Osteocyte (in vitro differentiated cells): ENCODE results near the gene SLC6A17. TPM values are rescaled to one million over a fixed set of nuclear protein-coding genes. Genes with fewer than 3 reads are reported as not detected.
A peak's percentile ranks its signal among the peaks of the same experiment; 100 is the strongest.

Experiments used
- DNase-seq: peaks from one replicate; pipeline ENCODE4 v3.0.0; 2021; ENCODE audit warnings: mixed read lengths; ENCODE audit not compliant: unreplicated experiment; ENCODE audit errors: extremely low spot score
- H3K27ac Mint-ChIP-seq: one replicate; pipeline ENCODE4 v1.8.0; 2021; ENCODE audit warnings: mild to moderate bottlenecking, mixed read lengths; ENCODE audit not compliant: unreplicated experiment
- H3K27me3 Mint-ChIP-seq: one replicate; pipeline ENCODE4 v1.8.0; 2021; ENCODE audit warnings: mixed read lengths; ENCODE audit not compliant: unreplicated experiment
- H3K36me3 Mint-ChIP-seq: one replicate; pipeline ENCODE4 v1.8.0; 2021; ENCODE audit warnings: mixed read lengths; ENCODE audit not compliant: unreplicated experiment
- H3K4me1 Mint-ChIP-seq: one replicate; pipeline ENCODE4 v1.8.0; 2021; ENCODE audit warnings: mixed read lengths; ENCODE audit not compliant: unreplicated experiment
- H3K4me3 Mint-ChIP-seq: one replicate; pipeline ENCODE4 v1.8.0; 2021; ENCODE audit warnings: mild to moderate bottlenecking, moderate library complexity, mixed read lengths; ENCODE audit not compliant: unreplicated experiment
- H3K9me3 Mint-ChIP-seq: one replicate; pipeline ENCODE4 v1.8.0; 2021; ENCODE audit warnings: mixed read lengths; ENCODE audit not compliant: unreplicated experiment
- total RNA-seq: library from RNA; stranded (reverse); gene quantifications from 2 replicates; pipeline ENCODE4 v1.2.1, GENCODE V29; 2021
- TF ChIP-seq, protein P1 (sequence below): fragments of 200-600 bp; sonication (generic); IDR thresholded peaks from 2 replicates; pipeline ENCODE4 v1.5.0; 2021; ENCODE audit warnings: antibody characterized with exemption, mild to moderate bottlenecking, moderate library complexity

The SLC6A17 gene
- total RNA-seq, 1 donor from 2014 or later = 1.6 TPM

DNA sequence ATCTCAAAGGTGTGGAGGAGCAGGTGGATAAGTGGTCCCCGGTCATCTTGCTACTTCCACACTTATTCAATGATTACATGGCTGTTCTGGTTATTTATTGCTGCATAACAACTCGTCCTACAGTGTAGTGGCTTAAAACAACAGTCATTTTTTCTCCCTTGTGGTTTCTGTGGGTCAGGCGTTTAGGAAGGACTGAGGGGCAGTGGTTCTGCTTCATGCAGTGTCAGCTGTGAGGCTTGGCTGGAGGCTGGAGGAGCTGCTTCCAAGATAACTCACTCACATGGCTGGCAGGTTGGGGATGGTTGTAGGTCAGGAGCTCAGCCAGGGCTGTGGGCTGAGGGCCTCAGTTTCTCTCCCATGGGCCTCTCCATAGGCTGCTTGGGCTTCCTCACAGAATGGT, 5.9 kb upstream of the SLC6A17 start:
- H3K4me3 Mint-ChIP-seq = no peak overlapping the region
- no peak for DNase-seq
- TF ChIP-seq, protein P1, sequence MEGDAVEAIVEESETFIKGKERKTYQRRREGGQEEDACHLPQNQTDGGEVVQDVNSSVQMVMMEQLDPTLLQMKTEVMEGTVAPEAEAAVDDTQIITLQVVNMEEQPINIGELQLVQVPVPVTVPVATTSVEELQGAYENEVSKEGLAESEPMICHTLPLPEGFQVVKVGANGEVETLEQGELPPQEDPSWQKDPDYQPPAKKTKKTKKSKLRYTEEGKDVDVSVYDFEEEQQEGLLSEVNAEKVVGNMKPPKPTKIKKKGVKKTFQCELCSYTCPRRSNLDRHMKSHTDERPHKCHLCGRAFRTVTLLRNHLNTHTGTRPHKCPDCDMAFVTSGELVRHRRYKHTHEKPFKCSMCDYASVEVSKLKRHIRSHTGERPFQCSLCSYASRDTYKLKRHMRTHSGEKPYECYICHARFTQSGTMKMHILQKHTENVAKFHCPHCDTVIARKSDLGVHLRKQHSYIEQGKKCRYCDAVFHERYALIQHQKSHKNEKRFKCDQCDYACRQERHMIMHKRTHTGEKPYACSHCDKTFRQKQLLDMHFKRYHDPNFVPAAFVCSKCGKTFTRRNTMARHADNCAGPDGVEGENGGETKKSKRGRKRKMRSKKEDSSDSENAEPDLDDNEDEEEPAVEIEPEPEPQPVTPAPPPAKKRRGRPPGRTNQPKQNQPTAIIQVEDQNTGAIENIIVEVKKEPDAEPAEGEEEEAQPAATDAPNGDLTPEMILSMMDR = no peak
- H3K4me1 Mint-ChIP-seq = peaks cover 1% of the 10 kb centered on the region
- H3K36me3 Mint-ChIP-seq = no peaks in the 10 kb centered on the region
- no peaks in the 10 kb centered on the region for H3K9me3 Mint-ChIP-seq
- peaks cover 46% of the 10 kb centered on the region for H3K27me3 Mint-ChIP-seq
- no peak overlapping the region for H3K27ac Mint-ChIP-seq

DNA sequence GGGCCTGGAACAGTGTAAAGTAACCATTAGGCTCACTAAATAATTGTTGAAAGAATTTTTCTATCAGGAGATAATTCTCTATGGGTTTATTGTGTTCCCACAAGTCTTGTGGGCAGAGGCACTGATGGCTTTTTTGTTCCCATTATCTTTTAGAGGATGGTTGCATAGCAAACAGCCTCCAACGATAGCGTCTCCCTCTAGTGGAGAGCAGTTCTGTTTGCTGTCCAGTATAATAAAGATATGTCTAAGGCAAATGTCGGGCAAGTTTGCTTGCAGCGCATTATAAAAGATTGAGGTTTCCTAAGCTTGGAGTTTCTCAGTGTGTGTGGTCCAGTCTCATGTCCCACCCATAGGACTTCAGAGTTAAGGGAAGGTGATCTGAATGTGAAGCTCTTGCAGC, 1.3 kb upstream of the SLC6A17 start:
- Mint-ChIP-seq H3K9me3 (no peaks in the 10 kb centered on the region), H3K4me3 (no peak overlapping the region), H3K36me3 (no peaks in the 10 kb centered on the region)

DNA sequence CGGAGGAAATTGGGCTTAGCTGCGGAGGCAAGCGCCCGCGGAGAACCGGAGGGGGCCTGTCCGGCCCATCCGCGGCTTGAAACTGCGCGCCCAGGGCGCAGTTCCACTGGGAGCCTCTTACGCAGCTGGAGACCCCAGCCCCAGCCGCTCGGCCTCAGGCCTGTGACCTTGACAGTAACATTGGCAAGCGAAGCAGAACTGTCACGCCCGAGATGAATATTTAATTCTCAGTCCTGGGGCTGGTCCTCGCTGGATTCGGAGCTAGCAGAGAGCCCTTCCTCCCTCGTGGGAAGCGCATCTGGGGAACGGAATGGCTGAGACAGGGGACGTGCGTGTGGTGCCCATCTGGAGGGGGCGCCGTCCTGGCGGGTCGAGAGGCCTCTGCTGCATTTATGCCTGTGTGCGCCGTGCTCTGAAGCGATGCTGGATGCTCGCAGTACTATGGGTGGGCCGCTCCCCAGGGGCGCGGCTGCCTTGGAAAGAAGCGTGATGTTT, 928 bp downstream of the SLC6A17 start:
- no peak for DNase-seq
- Mint-ChIP-seq H3K27ac (no peak overlapping the region), H3K9me3 (no peaks in the 10 kb centered on the region), H3K36me3 (no peaks in the 10 kb centered on the region), H3K4me3 (peak overlapping the region; percentile 23), H3K27me3 (peaks cover 42% of the 10 kb centered on the region), H3K4me1 (peaks cover 6% of the 10 kb centered on the region)
- TF ChIP-seq, protein P1 = no peak

More for the DNA sequence above, 1.3 kb upstream of the SLC6A17 start:
- Mint-ChIP-seq H3K27me3 (peaks cover 41% of the 10 kb centered on the region), H3K4me1 (peaks cover 6% of the 10 kb centered on the region), H3K27ac (no peak overlapping the region)
- no peak for DNase-seq
- TF ChIP-seq, protein P1 = peak; percentile 28

DNA sequence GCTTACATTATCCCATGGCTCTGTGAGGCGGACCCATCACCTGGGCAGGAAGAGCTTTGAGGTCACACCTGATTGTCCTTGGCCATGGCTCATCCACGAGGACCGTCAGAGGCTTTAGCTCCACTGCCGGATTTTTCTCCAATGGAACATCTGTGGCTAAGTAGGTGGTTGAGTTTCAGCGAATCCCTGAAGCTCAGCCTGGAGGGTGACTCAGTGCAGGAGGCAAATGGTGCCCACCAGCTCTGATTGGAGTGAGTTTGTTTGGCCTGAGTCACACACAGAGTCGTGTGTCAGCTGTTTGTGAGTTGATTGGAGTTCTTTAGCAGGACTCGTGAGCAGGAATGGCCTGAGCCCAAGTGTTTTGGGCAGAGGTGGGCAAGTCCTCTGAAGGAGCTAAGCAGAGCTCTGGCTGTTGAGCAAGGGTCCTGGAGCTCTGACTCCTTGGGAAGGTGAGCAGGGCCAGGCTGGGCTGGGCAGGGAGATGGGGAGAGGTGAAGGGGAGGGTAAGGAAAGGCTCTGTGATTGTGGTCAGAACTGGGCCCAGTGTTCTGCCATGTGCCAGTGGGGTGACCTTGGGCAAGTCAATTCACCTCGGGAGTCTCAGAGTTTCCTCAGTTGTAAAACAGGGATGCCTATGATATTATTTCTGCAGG, 2.0 kb downstream of the SLC6A17 start:
- Mint-ChIP-seq H3K27ac (no peak overlapping the region), H3K9me3 (no peaks in the 10 kb centered on the region), H3K36me3 (no peaks in the 10 kb centered on the region), H3K4me1 (peaks cover 6% of the 10 kb centered on the region), H3K27me3 (peaks cover 45% of the 10 kb centered on the region), H3K4me3 (no peak overlapping the region)
- TF ChIP-seq, protein P1 = no peak
- DNase-seq = no peak

DNA sequence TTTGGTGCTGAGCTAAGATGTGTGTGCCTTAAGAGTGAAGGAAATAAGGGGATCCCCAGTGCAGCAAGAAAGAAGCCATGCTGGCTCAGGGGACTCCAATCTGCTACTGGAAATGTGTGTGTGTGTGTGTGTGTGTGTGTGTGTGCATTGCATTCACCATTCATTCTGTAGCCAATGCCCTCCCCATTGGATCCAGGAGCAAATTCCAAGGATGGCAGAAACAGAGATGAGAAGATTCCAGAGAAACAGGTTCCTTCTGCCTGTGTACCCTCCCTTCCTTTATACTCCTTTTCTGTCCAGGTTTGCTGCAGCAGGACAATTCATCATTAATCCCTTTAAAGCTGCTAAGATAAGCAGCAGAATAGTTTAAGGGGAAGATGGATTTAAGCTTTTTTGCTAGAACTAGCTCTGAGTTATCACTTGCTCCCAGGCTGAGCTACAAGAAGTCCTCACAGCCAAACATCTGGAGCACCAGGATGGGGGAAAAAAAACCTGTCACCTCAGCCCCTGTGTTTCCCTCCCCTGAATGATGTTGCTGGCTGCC, 3.2 kb downstream of the SLC6A17 start:
- Mint-ChIP-seq H3K4me3 (no peak overlapping the region), H3K9me3 (no peaks in the 10 kb centered on the region), H3K27ac (no peak overlapping the region), H3K36me3 (no peaks in the 10 kb centered on the region), H3K4me1 (peaks cover 6% of the 10 kb centered on the region), H3K27me3 (peaks cover 45% of the 10 kb centered on the region)
- TF ChIP-seq, protein P1 = no peak
- DNase-seq = no peak
